H1 (cell line): Measurements from ENCODE around the gene DGKD. TPM values are rescaled to one million over a fixed set of nuclear protein-coding genes. Genes with fewer than 3 reads are reported as not detected.

Experiments
- CBX8 ChIP-seq: fragments of 300-800, 300-1000 bp; sonication (generic); IDR thresholded peaks from 2 replicates; pipeline ENCODE4 v1.7.1; 2016; ENCODE audit warnings: low read depth, low read length, borderline replicate concordance
- CHD1 ChIP-seq: IDR thresholded peaks from 2 replicates; pipeline ENCODE4 v1.6.1; 2012; ENCODE audit warnings: low read depth, low read length, improper control_type of control experiment
- NRF1 ChIP-seq: IDR thresholded peaks from 2 replicates; pipeline ENCODE4 v1.6.1; 2011; ENCODE audit warnings: mild to moderate bottlenecking, low read depth, low read length, improper control_type of control experiment
- RXRA ChIP-seq: IDR thresholded peaks from 2 replicates; pipeline ENCODE4 v1.6.1; 2011; ENCODE audit warnings: low read depth, mild to moderate bottlenecking, low read length, moderate library complexity; ENCODE audit not compliant: insufficient read depth
- YY1 ChIP-seq: IDR thresholded peaks from 2 replicates; pipeline ENCODE4 v1.6.1; 2011; ENCODE audit warnings: low read depth, mild to moderate bottlenecking, low read length
- polyA plus RNA-seq, 7 experiments: library from polyadenylated mRNA; depleted of rRNA in 3 of 7; stranded (reverse) in 5 of 7; unstranded in 2 of 7; fragments of >200 nt in 5 of 7; fragments of 200-250 nt in 2 of 7; gene quantifications; 1 replicate in 5 of 7; 2 replicates in 1 of 7; 4 replicates in 1 of 7; pipeline versions ENCODE4 v1.2.1 to v1.2.3, GENCODE V29; 2011 to 2013; ENCODE audit warnings: missing spikeins in 2 of 7, mixed read lengths in 2 of 7
- total RNA-seq: library from RNA; stranded (reverse); fragmentation: NEBNext Ultra II Directional; extraction: Animal tissue kit (Norgen Biotek cat#: 25700); gene quantifications from 2 replicates; pipeline ENCODE4 v1.2.1, GENCODE V29; 2021
- TF ChIP-seq, protein P1 (sequence below): IDR thresholded peaks from 2 replicates; pipeline ENCODE4 v1.6.1; 2012; ENCODE audit warnings: inconsistent platforms
- TF ChIP-seq, protein P2 (sequence below): IDR thresholded peaks from 2 replicates; pipeline ENCODE4 v1.6.1; 2012; ENCODE audit warnings: low read length, inconsistent platforms

Gene DGKD
- total and polyA plus RNA-seq, 2 of the 8 experiments (the other 6 are each of a cell fraction or from before 2014, with no cell fraction given): 7.7 to 30.9 TPM

GRCh38 chr2:233369897-233370685 lies 15.8 kb downstream of the DGKD start (continued):
- TF ChIP-seq, protein P1, sequence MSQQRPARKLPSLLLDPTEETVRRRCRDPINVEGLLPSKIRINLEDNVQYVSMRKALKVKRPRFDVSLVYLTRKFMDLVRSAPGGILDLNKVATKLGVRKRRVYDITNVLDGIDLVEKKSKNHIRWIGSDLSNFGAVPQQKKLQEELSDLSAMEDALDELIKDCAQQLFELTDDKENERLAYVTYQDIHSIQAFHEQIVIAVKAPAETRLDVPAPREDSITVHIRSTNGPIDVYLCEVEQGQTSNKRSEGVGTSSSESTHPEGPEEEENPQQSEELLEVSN: no peak
- TF ChIP-seq, protein P2, sequence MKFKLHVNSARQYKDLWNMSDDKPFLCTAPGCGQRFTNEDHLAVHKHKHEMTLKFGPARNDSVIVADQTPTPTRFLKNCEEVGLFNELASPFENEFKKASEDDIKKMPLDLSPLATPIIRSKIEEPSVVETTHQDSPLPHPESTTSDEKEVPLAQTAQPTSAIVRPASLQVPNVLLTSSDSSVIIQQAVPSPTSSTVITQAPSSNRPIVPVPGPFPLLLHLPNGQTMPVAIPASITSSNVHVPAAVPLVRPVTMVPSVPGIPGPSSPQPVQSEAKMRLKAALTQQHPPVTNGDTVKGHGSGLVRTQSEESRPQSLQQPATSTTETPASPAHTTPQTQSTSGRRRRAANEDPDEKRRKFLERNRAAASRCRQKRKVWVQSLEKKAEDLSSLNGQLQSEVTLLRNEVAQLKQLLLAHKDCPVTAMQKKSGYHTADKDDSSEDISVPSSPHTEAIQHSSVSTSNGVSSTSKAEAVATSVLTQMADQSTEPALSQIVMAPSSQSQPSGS: no peak
- TF ChIP-seq RXRA: no peak
- TF ChIP-seq NRF1: no peak
- no peak for TF ChIP-seq YY1
- TF ChIP-seq CHD1: no peak
- no peak for TF ChIP-seq CBX8
